H1 (cell line): ENCODE results near the gene SMYD3. TPM values are rescaled to one million over a fixed set of nuclear protein-coding genes. Genes with fewer than 3 reads are reported as not detected.

Experiments used
- CTCF ChIA-PET: fragments of 300-600 bp; sonication (Branson Sonifier 250); formaldehyde crosslinking; loops from one replicate; lab custom pipeline; 2021; ENCODE audit not compliant: partially characterized antibody; lab: Charles Lee
- POLR2A ChIA-PET: fragments of 300-600 bp; sonication (Branson Sonifier 250); formaldehyde crosslinking; loops from one replicate; lab custom pipeline; 2021; ENCODE audit warnings: inconsistent platforms; ENCODE audit not compliant: partially characterized antibody; lab: Charles Lee
- DNase-seq, 2 experiments: peaks; one replicate each; pipeline versions ENCODE4 v3.0.0 to v3.0.0-alpha.2; 2010 to 2022; ENCODE audit warnings: low spot score in 2 of 2, low read depth in 1 of 2, mixed read lengths in 1 of 2
- FAIRE-seq: peaks from 2 replicates; lab custom pipeline; 2011; peaks lifted over from hg19 to GRCh38; lab: Jason Lieb, UNC
- H2AFZ ChIP-seq: 2 replicates; pipeline ENCODE4 v1.8.1; 2012; ENCODE audit warnings: low read length, inconsistent platforms
- H2AK5ac ChIP-seq: 2 replicates; pipeline ENCODE4 v1.6.1; 2013; ENCODE audit warnings: low read depth, low read length
- H2BK120ac ChIP-seq: replicated peaks from 2 replicates; pipeline ENCODE3; 2013; ENCODE audit warnings: low read depth, low read length, inconsistent platforms
- H2BK12ac ChIP-seq: 2 replicates; pipeline ENCODE4 v1.6.1; 2013; ENCODE audit warnings: low read depth, low read length
- H2BK15ac ChIP-seq: 2 replicates; pipeline ENCODE4 v1.6.1; 2013; ENCODE audit warnings: low read length
- H2BK20ac ChIP-seq: 2 replicates; pipeline ENCODE4 v1.6.1; 2013; ENCODE audit warnings: low read length
- H2BK5ac ChIP-seq: 2 replicates; pipeline ENCODE4 v1.6.1; 2013; ENCODE audit warnings: low read depth, low read length
- H3K14ac ChIP-seq: 2 replicates; pipeline ENCODE4 v1.6.1; 2013; ENCODE audit warnings: inconsistent platforms; ENCODE audit not compliant: insufficient read length
- H3K18ac ChIP-seq: 2 replicates; pipeline ENCODE4 v1.6.1; 2013; ENCODE audit warnings: low read length; ENCODE audit errors: extremely low read depth
- H3K23ac ChIP-seq: 2 replicates; pipeline ENCODE4 v1.6.1; 2013; ENCODE audit warnings: inconsistent platforms; ENCODE audit not compliant: insufficient read length
- H3K23me2 ChIP-seq: 2 replicates; pipeline ENCODE4 v1.6.1; 2013; ENCODE audit warnings: low read depth, low read length
- H3K27ac ChIP-seq: 2 replicates; pipeline ENCODE4 v1.6.1; 2011; ENCODE audit warnings: low read depth, low read length, inconsistent platforms
- H3K27me3 ChIP-seq, 4 experiments: replicated peaks in 1 of 4; 1 replicate in 1 of 4; 2 replicates in 3 of 4; pipeline versions ENCODE4 v1.6.1 to v1.8.1; 2011 to 2013; ENCODE audit warnings: low read length in 3 of 4, mild to moderate bottlenecking in 3 of 4, inconsistent platforms in 2 of 4, mixed read lengths in 2 of 4, moderate library complexity in 1 of 4; ENCODE audit not compliant: control insufficient read depth in 3 of 4, insufficient read depth in 3 of 4; ENCODE audit errors: extremely low read depth in 1 of 4
- H3K36me3 ChIP-seq, 4 experiments: 2 replicates each; pipeline versions ENCODE4 v1.6.1 to v1.8.1; 2011 to 2013; ENCODE audit warnings: mild to moderate bottlenecking in 4 of 4, low read length in 3 of 4, moderate library complexity in 2 of 4, control low read depth in 1 of 4, inconsistent platforms in 1 of 4; ENCODE audit not compliant: insufficient read depth in 4 of 4, control insufficient read depth in 2 of 4
- H3K4ac ChIP-seq: replicated peaks from 2 replicates; pipeline ENCODE3; 2013; ENCODE audit warnings: low read length, low read depth, mixed read lengths, inconsistent platforms; ENCODE audit not compliant: insufficient read length
- H3K4me1 ChIP-seq, 4 experiments: replicated peaks in 1 of 4; 1 replicate in 1 of 4; 2 replicates in 3 of 4; pipeline versions ENCODE4 v1.6.1 to v1.8.1; 2011 to 2013; ENCODE audit warnings: low read length in 3 of 4, inconsistent platforms in 2 of 4, mixed read lengths in 1 of 4; ENCODE audit not compliant: insufficient read depth in 4 of 4, control insufficient read depth in 3 of 4
- H3K4me2 ChIP-seq, 2 experiments: 2 replicates each; pipeline versions ENCODE4 v1.6.1 to v1.8.1; 2011 to 2013; ENCODE audit warnings: low read depth in 2 of 2, low read length in 2 of 2, control low read depth in 1 of 2, inconsistent platforms in 1 of 2, mild to moderate bottlenecking in 1 of 2; ENCODE audit not compliant: insufficient read depth in 1 of 2
- H3K4me3 ChIP-seq, 4 experiments: fragments of 200-600, 300-600 bp in 1 of 4; sonication (generic), shearing (Covaris generic), sonication (Bioruptor Twin) in 1 of 4; 2 replicates each; pipeline versions ENCODE4 v1.5.1 to v1.8.1; 2011 to 2016; ENCODE audit warnings: low read length in 4 of 4, low read depth in 3 of 4, control low read depth in 2 of 4, inconsistent platforms in 2 of 4, mild to moderate bottlenecking in 2 of 4, mixed read lengths in 1 of 4, moderate library complexity in 1 of 4; ENCODE audit not compliant: insufficient read depth in 2 of 4; ENCODE audit errors: extremely low read depth in 1 of 4
- H3K56ac ChIP-seq: replicated peaks from 2 replicates; pipeline ENCODE3; 2013; ENCODE audit warnings: low read depth, mild to moderate bottlenecking, mixed read lengths, low read length, inconsistent platforms; ENCODE audit not compliant: insufficient read length
- H3K79me1 ChIP-seq: 2 replicates; pipeline ENCODE4 v1.6.1; 2013; ENCODE audit warnings: low read depth, low read length, control low read depth
- H3K79me2 ChIP-seq, 2 experiments: 2 replicates each; pipeline versions ENCODE4 v1.6.1 to v1.8.1; 2012 to 2013; ENCODE audit warnings: low read length in 2 of 2, mild to moderate bottlenecking in 2 of 2, inconsistent platforms in 1 of 2; ENCODE audit not compliant: insufficient read depth in 2 of 2, control insufficient read depth in 1 of 2
- H3K9ac ChIP-seq, 4 experiments: replicated peaks in 1 of 4; 1 replicate in 1 of 4; 2 replicates in 3 of 4; pipeline versions ENCODE4 v1.6.1 to v1.8.1; 2011 to 2013; ENCODE audit warnings: low read depth in 3 of 4, low read length in 3 of 4, control low read depth in 2 of 4, mild to moderate bottlenecking in 2 of 4, moderate library complexity in 2 of 4, inconsistent platforms in 1 of 4; ENCODE audit errors: extremely low read depth in 1 of 4
- H3K9me3 ChIP-seq, 2 experiments: 2 replicates each; pipeline versions ENCODE4 v1.6.1 to v1.8.1; 2012 to 2013; ENCODE audit warnings: mild to moderate bottlenecking in 2 of 2, moderate library complexity in 2 of 2, control low read depth in 1 of 2, inconsistent platforms in 1 of 2, low read depth in 1 of 2, low read length in 1 of 2, mixed read lengths in 1 of 2; ENCODE audit not compliant: insufficient read depth in 2 of 2
- H4K20me1 ChIP-seq, 2 experiments: replicated peaks in 1 of 2; 2 replicates each; pipeline versions ENCODE3 to v1.8.1; 2011 to 2013; ENCODE audit warnings: inconsistent platforms in 2 of 2, low read length in 2 of 2, mild to moderate bottlenecking in 1 of 2; ENCODE audit not compliant: insufficient read depth in 2 of 2, control insufficient read depth in 1 of 2
- H4K5ac ChIP-seq: 2 replicates; pipeline ENCODE4 v1.6.1; 2013; ENCODE audit warnings: low read length, low read depth, mixed read lengths, inconsistent platforms; ENCODE audit not compliant: insufficient read length
- H4K8ac ChIP-seq: 2 replicates; pipeline ENCODE4 v1.8.0; 2013; ENCODE audit warnings: mild to moderate bottlenecking, moderate library complexity, low read length, inconsistent platforms; ENCODE audit not compliant: insufficient read depth; ENCODE audit errors: extremely low read depth
- H4K91ac ChIP-seq: replicated peaks from 2 replicates; pipeline ENCODE3; 2013; ENCODE audit warnings: low read length, mixed read lengths, inconsistent platforms; ENCODE audit not compliant: insufficient read length
- CEBPB ChIP-seq: IDR thresholded peaks from 2 replicates; pipeline ENCODE4 v1.6.1; 2012; ENCODE audit warnings: low read depth, low read length
- CHD1 ChIP-seq: IDR thresholded peaks from 2 replicates; pipeline ENCODE4 v1.6.1; 2012; ENCODE audit warnings: low read depth, low read length, improper control_type of control experiment
- CREB1 ChIP-seq: IDR thresholded peaks from 2 replicates; pipeline ENCODE4 v1.6.1; 2012; ENCODE audit warnings: inconsistent platforms
- GABPA ChIP-seq: IDR thresholded peaks from 2 replicates; pipeline ENCODE4 v1.6.1; 2011; ENCODE audit warnings: mild to moderate bottlenecking, low read length, moderate library complexity, borderline replicate concordance; ENCODE audit not compliant: insufficient read depth
- GTF2F1 ChIP-seq: IDR thresholded peaks from 2 replicates; pipeline ENCODE4 v1.6.1; 2012; ENCODE audit warnings: low read depth, low read length, improper control_type of control experiment, borderline replicate concordance
- HDAC2 ChIP-seq, 2 experiments: fragments of 300-600 bp in 1 of 2; sonication (generic) in 1 of 2; IDR thresholded peaks; 2 replicates each; pipeline ENCODE4 v1.6.1; 2011 to 2012; ENCODE audit warnings: low read depth in 2 of 2, low read length in 2 of 2, mild to moderate bottlenecking in 2 of 2, moderate library complexity in 2 of 2, borderline replicate concordance in 1 of 2, inconsistent platforms in 1 of 2
- POLR2A ChIP-seq, 2 experiments: IDR thresholded peaks; 1 replicate in 1 of 2; 2 replicates in 1 of 2; pipeline ENCODE4 v1.6.1; 2011; ENCODE audit warnings: low read depth in 2 of 2, low read length in 2 of 2, mild to moderate bottlenecking in 2 of 2; ENCODE audit errors: control extremely low read depth in 1 of 2
- POLR2AphosphoS5 ChIP-seq: IDR thresholded peaks from 2 replicates; pipeline ENCODE4 v1.6.1; 2011; ENCODE audit warnings: low read depth, low read length
- TAF7 ChIP-seq: optimal IDR thresholded peaks from 2 replicates; pipeline ENCODE3; 2011; ENCODE audit warnings: low read depth, mild to moderate bottlenecking, inconsistent platforms, low read length, moderate library complexity, borderline replicate concordance
- WGBS, 2 experiments: shearing (Covaris generic) in 1 of 2; methylation state at CpG; one replicate each; pipeline versions ENCODE4 v1.1.6 to v1.1.7; 2013 to 2015; ENCODE audit warnings: low lambda C conversion rate in 2 of 2, mixed read lengths in 2 of 2, inconsistent platforms in 1 of 2, low coverage in 1 of 2, missing lambda C conversion rate in 1 of 2; ENCODE audit not compliant: insufficient replicate concordance in 2 of 2, insufficient coverage in 1 of 2, insufficient read length in 1 of 2; ENCODE audit errors: extremely low coverage in 1 of 2, missing lambda C conversion rate in 1 of 2; 5-methylcytosine and 5-hydroxymethylcytosine counted together
- polyA plus RNA-seq, 7 experiments: library from polyadenylated mRNA; depleted of rRNA in 3 of 7; stranded (reverse) in 5 of 7; unstranded in 2 of 7; fragments of >200 nt in 5 of 7; fragments of 200-250 nt in 2 of 7; gene quantifications; 1 replicate in 5 of 7; 2 replicates in 1 of 7; 4 replicates in 1 of 7; pipeline versions ENCODE4 v1.2.1 to v1.2.3, GENCODE V29; 2011 to 2013; ENCODE audit warnings: missing spikeins in 2 of 7, mixed read lengths in 2 of 7
- total RNA-seq: library from RNA; stranded (reverse); fragmentation: NEBNext Ultra II Directional; extraction: Animal tissue kit (Norgen Biotek cat#: 25700); gene quantifications from 2 replicates; pipeline ENCODE4 v1.2.1, GENCODE V29; 2021
- TF ChIP-seq, protein P1 (sequence below): IDR thresholded peaks from 2 replicates; pipeline ENCODE4 v1.6.1; 2012; ENCODE audit warnings: inconsistent platforms

Gene SMYD3
- total and polyA plus RNA-seq, 2 of the 8 experiments (the other 6 are each of a cell fraction or from before 2014, with no cell fraction given) = 17.3 to 25.4 TPM

DNA sequence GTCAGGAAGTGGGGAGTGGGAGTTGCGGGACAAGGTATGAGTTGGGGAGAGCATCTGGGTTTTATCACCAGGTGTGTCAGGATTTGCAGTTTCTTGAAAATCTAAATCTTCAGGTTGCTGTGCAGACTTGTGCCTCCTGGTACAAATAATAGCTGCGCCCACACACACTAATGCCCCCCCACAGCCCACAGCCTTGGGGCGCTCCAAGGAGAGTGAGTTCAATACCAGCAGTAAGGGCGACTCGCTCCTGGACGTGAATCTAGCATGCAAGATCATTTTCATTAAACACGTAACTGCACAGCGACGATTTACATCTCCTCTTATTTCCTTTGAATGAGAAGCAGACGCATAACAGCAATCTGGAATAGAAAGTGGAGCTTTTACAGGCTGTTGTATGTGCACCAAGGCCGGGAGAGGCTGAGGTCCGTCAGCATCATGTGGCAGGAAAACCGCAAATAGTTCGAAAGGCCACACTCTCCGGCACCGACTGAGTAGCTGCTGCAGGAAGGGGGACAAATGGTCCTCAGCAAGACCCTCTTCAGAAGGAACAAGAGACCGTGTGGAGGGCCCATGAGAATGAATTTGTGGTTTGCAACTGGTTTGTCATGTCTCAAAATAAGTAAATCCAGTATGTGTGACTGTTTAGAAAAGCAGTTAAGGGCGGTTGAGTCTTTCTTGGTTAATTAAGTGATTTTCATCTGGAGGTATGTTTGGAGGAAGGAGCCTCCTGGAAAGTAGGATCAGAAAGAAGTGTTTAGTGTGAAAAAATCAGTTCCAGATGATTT lies 439.5 kb downstream of the SMYD3 start:
- Histone ChIP-seq H3K9ac (no peak overlapping the region), H2BK120ac (no peak overlapping the region), H2BK15ac (no peak overlapping the region), H3K36me3 (no peaks in the 10 kb centered on the region), H3K4me1 (peaks cover 6 to 17% (median 12%) of the 10 kb centered on the region in 4 experiments; a peak in 6 of 7 replicates), H3K4ac (no peak overlapping the region), H3K4me3 (no peak overlapping the region), H4K91ac (no peak overlapping the region), H2BK12ac (no peak overlapping the region; the same call in 1 of the 2 replicates), H2BK20ac (no peak overlapping the region), H2BK5ac (no peak overlapping the region), H4K5ac (no peak overlapping the region), H3K79me2 (no peaks in the 10 kb centered on the region), H3K56ac (no peak overlapping the region), H2AFZ (no peak overlapping the region), H3K23me2 (no peaks in the 10 kb centered on the region; the same call in 1 of the 2 replicates), H3K18ac (no peak overlapping the region; the same call in 1 of the 2 replicates), H3K4me2 (no peak overlapping the region; a peak in 1 of 4 replicates), H3K27me3 (no peaks in the 10 kb centered on the region; a peak in 2 of 7 replicates), H3K14ac (no peak overlapping the region), H3K79me1 (no peaks in the 10 kb centered on the region), H4K20me1 (no peaks in the 10 kb centered on the region), H3K9me3 (no peaks in the 10 kb centered on the region), H3K23ac (no peak overlapping the region), H4K8ac (no peak overlapping the region), H3K27ac (no peak overlapping the region), H2AK5ac (no peak overlapping the region)
- WGBS, 2 experiments = 79% methylated on average over 18 of the region's 18 CpGs; no CpG with 5 or more reads in 1 of the 2 experiments
- DNase-seq (no peak), FAIRE-seq (no peak)
- POLR2A ChIA-PET = no interaction called here
- CTCF ChIA-PET = interaction anchor here (0.7 to 1.6 kb wide), 3 partner anchors 10 to 64 kb away, joined by 3 to 7 read pairs (median 6); no protein-coding TSS in a partner anchor
- TF ChIP-seq TAF7 (no peak), POLR2AphosphoS5 (no peak), CHD1 (no peak), CREB1 (no peak), CEBPB (no peak), GABPA (no peak), GTF2F1 (no peak), HDAC2 (IDR thresholded peaks at IDR 0.05; ENCODE audit: borderline replicate concordance in 1 of 2, low read depth in 2 of 2, low read length in 2 of 2) (no peak), POLR2A (IDR thresholded peaks at IDR 0.05; ENCODE audit: control extremely low read depth in 1 of 2, low read depth in 2 of 2, low read length in 2 of 2) (no peak)
- TF ChIP-seq, protein P1, sequence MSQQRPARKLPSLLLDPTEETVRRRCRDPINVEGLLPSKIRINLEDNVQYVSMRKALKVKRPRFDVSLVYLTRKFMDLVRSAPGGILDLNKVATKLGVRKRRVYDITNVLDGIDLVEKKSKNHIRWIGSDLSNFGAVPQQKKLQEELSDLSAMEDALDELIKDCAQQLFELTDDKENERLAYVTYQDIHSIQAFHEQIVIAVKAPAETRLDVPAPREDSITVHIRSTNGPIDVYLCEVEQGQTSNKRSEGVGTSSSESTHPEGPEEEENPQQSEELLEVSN = no peak
